ENCODE data around the gene CORO1C. TPM values are rescaled to one million over a fixed set of nuclear protein-coding genes. Genes with fewer than 3 reads are reported as not detected.

The CORO1C gene
- polyA plus RNA-seq, 1 donor from 2014 or later, result 123 TPM

DNA sequence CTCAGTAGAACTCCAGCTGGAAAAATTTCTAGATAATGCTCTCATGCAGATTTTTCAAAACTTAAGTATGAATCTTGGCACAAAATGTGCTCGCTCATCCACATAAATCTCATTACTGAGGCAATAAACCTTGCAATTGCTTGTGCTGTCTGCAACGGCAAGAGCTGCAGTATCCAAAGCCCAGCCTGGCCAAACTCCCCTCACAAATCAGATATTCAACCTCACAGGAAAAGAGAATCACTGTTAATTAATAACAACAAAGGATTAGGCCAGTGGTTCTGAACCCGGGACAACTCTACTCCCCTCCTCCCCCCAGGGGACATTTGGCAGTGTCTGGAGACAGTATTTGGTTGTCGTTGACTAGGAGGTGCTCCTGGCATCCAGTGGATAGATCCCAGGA lies 19.2 kb upstream of the CORO1C start:
- no peaks in the 10 kb centered on the region for H4K20me1 ChIP-seq (ENCODE audit: insufficient read depth)
- H3K4me2 ChIP-seq (ENCODE audit: low read length), result no peak overlapping the region
- no peak overlapping the region for H3K4me3 ChIP-seq (ENCODE audit: low read length)
- no peaks in the 10 kb centered on the region for H3K9me2 ChIP-seq (ENCODE audit: insufficient read depth, low read length)
- no peaks in the 10 kb centered on the region for H3F3A ChIP-seq (ENCODE audit: insufficient read depth, low read length, poor library complexity, severe bottlenecking)
- no peaks in the 10 kb centered on the region for H3K36me3 ChIP-seq (ENCODE audit: insufficient read depth, low read length)
- no peak overlapping the region for H3K9ac ChIP-seq (ENCODE audit: low read length)
- H3K27me3 ChIP-seq (ENCODE audit: insufficient read depth, low read depth, low read length), result no peaks in the 10 kb centered on the region
- H3K27ac ChIP-seq (ENCODE audit: low read length), result no peak overlapping the region
- TF ChIP-seq MXI1 (conservative IDR thresholded peaks at IDR 0.05; ENCODE audit: poor library complexity, severe bottlenecking), result no peak
- no peaks in the 10 kb centered on the region for H3K79me2 ChIP-seq (replicated peaks; ENCODE audit: insufficient read depth, low read length)
- no peak overlapping the region for H2AFZ ChIP-seq (ENCODE audit: low read depth, low read length)
- no peaks in the 10 kb centered on the region for H3K9me3 ChIP-seq (ENCODE audit: low read length)

DNA sequence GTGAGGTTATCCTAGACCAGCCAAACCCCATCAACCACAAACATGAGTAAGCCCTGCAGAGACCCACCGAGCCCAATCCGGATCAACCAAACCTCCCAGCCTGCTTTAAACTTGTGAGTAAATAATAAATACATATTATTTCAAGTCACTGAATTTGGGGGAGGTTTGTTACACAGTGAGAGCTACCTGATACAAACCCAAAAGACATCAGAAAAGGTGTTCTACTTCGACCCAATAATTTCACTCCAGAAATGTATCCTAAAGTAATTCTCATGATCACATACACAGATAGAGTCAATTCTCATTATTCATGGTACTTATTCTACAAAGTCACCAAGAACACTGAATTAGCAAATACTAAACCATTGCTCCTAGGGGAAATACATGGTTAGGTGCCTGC lies 16.2 kb upstream of the CORO1C start:
- Histone ChIP-seq H4K20me1 (ENCODE audit: insufficient read depth) (no peaks in the 10 kb centered on the region), H3K9me3 (ENCODE audit: low read length) (no peaks in the 10 kb centered on the region), H3K4me2 (ENCODE audit: low read length) (no peak overlapping the region), H3K9me2 (ENCODE audit: insufficient read depth, low read length) (no peaks in the 10 kb centered on the region), H3K79me2 (replicated peaks; ENCODE audit: insufficient read depth, low read length) (no peaks in the 10 kb centered on the region), H3K27me3 (ENCODE audit: insufficient read depth, low read depth, low read length) (no peaks in the 10 kb centered on the region), H3K36me3 (ENCODE audit: insufficient read depth, low read length) (no peaks in the 10 kb centered on the region), H2AFZ (ENCODE audit: low read depth, low read length) (no peak overlapping the region), H3K9ac (ENCODE audit: low read length) (no peak overlapping the region), H3K27ac (ENCODE audit: low read length) (no peak overlapping the region), H3F3A (ENCODE audit: insufficient read depth, low read length, poor library complexity, severe bottlenecking) (no peaks in the 10 kb centered on the region), H3K4me3 (ENCODE audit: low read length) (no peak overlapping the region)
- TF ChIP-seq EP300 (conservative IDR thresholded peaks at IDR 0.05; ENCODE audit: poor library complexity, severe bottlenecking) (no peak), REST (IDR thresholded peaks at IDR 0.05; ENCODE audit: borderline replicate concordance) (no peak)

GRCh38 chr12:108745641-108746040 lies 14.3 kb upstream of the CORO1C start:
- Histone ChIP-seq H3K9me2 (ENCODE audit: insufficient read depth, low read length) (no peaks in the 10 kb centered on the region), H3K9ac (ENCODE audit: low read length) (no peak overlapping the region), H3K36me3 (ENCODE audit: insufficient read depth, low read length) (no peaks in the 10 kb centered on the region), H3K9me3 (ENCODE audit: low read length) (no peaks in the 10 kb centered on the region), H3F3A (ENCODE audit: insufficient read depth, low read length, poor library complexity, severe bottlenecking) (no peaks in the 10 kb centered on the region), H3K27ac (ENCODE audit: low read length) (no peak overlapping the region), H3K79me2 (replicated peaks; ENCODE audit: insufficient read depth, low read length) (no peaks in the 10 kb centered on the region), H2AFZ (ENCODE audit: low read depth, low read length) (no peak overlapping the region), H4K20me1 (ENCODE audit: insufficient read depth) (no peaks in the 10 kb centered on the region), H3K27me3 (ENCODE audit: insufficient read depth, low read depth, low read length) (no peaks in the 10 kb centered on the region), H3K4me3 (ENCODE audit: low read length) (no peak overlapping the region), H3K4me2 (ENCODE audit: low read length) (no peak overlapping the region)
- TF ChIP-seq EZH2 (IDR thresholded peaks at IDR 0.05; ENCODE audit: borderline replicate concordance, insufficient read depth, low read length, poor library complexity, severe bottlenecking) (no peak), REST (IDR thresholded peaks at IDR 0.05; ENCODE audit: borderline replicate concordance) (no peak), POLR2AphosphoS5 (IDR thresholded peaks at IDR 0.05) (no peak), RAD21 (conservative IDR thresholded peaks at IDR 0.05) (no peak), SMC3 (conservative IDR thresholded peaks at IDR 0.05; ENCODE audit: poor library complexity) (no peak), TAF1 (IDR thresholded peaks at IDR 0.05; ENCODE audit: low read depth) (no peak)
- TF ChIP-seq, protein P1, sequence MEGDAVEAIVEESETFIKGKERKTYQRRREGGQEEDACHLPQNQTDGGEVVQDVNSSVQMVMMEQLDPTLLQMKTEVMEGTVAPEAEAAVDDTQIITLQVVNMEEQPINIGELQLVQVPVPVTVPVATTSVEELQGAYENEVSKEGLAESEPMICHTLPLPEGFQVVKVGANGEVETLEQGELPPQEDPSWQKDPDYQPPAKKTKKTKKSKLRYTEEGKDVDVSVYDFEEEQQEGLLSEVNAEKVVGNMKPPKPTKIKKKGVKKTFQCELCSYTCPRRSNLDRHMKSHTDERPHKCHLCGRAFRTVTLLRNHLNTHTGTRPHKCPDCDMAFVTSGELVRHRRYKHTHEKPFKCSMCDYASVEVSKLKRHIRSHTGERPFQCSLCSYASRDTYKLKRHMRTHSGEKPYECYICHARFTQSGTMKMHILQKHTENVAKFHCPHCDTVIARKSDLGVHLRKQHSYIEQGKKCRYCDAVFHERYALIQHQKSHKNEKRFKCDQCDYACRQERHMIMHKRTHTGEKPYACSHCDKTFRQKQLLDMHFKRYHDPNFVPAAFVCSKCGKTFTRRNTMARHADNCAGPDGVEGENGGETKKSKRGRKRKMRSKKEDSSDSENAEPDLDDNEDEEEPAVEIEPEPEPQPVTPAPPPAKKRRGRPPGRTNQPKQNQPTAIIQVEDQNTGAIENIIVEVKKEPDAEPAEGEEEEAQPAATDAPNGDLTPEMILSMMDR (IDR thresholded peaks at IDR 0.05; ENCODE audit: poor library complexity, severe bottlenecking), result no peak
